ENCODE data around the gene PHKA2.
"Not testable (repeated sequence)": the region's sequence is repeated elsewhere in the genome, so short reads cannot be mapped to it uniquely, and the experiment has no call there.

Gene PHKA2

GRCh38 chrX:18983666-18984380, at the start of gene PHKA2:
TSS of gene PHKA2 (minus strand) at chrX:18984114. CDS start at chrX:18983932, 182 bp downstream.
- DNase-seq (ENCODE audit: low spot score), result no peak

GRCh38 chrX:19030805-19031204, 46.9 kb upstream of the PHKA2 start:
- no peak for DNase-seq (ENCODE audit: low spot score)

GRCh38 chrX:19028560-19028959, 44.6 kb upstream of the PHKA2 start:
- no peak for DNase-seq (ENCODE audit: low spot score)

GRCh38 chrX:19024366-19024765, 40.5 kb upstream of the PHKA2 start:
- DNase-seq (ENCODE audit: low spot score), result no peak

GRCh38 chrX:19019996-19020395, 36.1 kb upstream of the PHKA2 start:
- DNase-seq (ENCODE audit: low spot score), result no peak

GRCh38 chrX:19017271-19017670, 33.4 kb upstream of the PHKA2 start:
- DNase-seq (ENCODE audit: low spot score), result peak; percentile 8

- DNase-seq (ENCODE audit: low spot score), result not testable (repeated sequence)
Measured at GRCh38 chrX:19016614-19017013, 32.7 kb upstream of the PHKA2 start.

- no peak for DNase-seq (ENCODE audit: low spot score)
Measured at GRCh38 chrX:19007868-19008267, 24.0 kb upstream of the PHKA2 start.

- DNase-seq (ENCODE audit: low spot score), result no peak
Measured at GRCh38 chrX:19007011-19007410, 23.1 kb upstream of the PHKA2 start.

- DNase-seq (ENCODE audit: low spot score), result no peak
Measured at GRCh38 chrX:19005909-19006308, 22.0 kb upstream of the PHKA2 start.

- DNase-seq (ENCODE audit: low spot score), result no peak
Measured at GRCh38 chrX:19003756-19004155, 19.8 kb upstream of the PHKA2 start.

- no peak for DNase-seq (ENCODE audit: low spot score)
Measured at GRCh38 chrX:18998653-18999052, 14.7 kb upstream of the PHKA2 start.

- DNase-seq (ENCODE audit: low spot score), result no peak
Measured at GRCh38 chrX:18997916-18998315, 14.0 kb upstream of the PHKA2 start.

GRCh38 chrX:18996536-18996935, 12.6 kb upstream of the PHKA2 start:
- no peak for DNase-seq (ENCODE audit: low spot score)

GRCh38 chrX:18995221-18995620, 11.3 kb upstream of the PHKA2 start:
- DNase-seq (ENCODE audit: low spot score), result no peak

- DNase-seq (ENCODE audit: low spot score), result no peak
Measured at GRCh38 chrX:18994713-18995112, 10.8 kb upstream of the PHKA2 start.

- DNase-seq (ENCODE audit: low spot score), result no peak
Measured at GRCh38 chrX:18992829-18993228, 8.9 kb upstream of the PHKA2 start.

GRCh38 chrX:18985186-18985435, 1.2 kb upstream of the PHKA2 start:
- no peak for DNase-seq (ENCODE audit: low spot score)

GRCh38 chrX:18984381-18985185, 669 bp upstream of the PHKA2 start:
- peak; percentile 76 for DNase-seq (ENCODE audit: low spot score)

- no peak for DNase-seq (ENCODE audit: low spot score)
Measured at GRCh38 chrX:18981124-18981807, 2.6 kb downstream of the PHKA2 start.

GRCh38 chrX:18980262-18980661, 3.7 kb downstream of the PHKA2 start:
- DNase-seq (ENCODE audit: low spot score), result not testable (repeated sequence)

GRCh38 chrX:18974993-18975392, 8.9 kb downstream of the PHKA2 start:
- DNase-seq (ENCODE audit: low spot score), result no peak

- no peak for DNase-seq (ENCODE audit: low spot score)
Measured at GRCh38 chrX:18973527-18974192, 10.3 kb downstream of the PHKA2 start.
